ENCODE results near the gene BANF1. TPM values are rescaled to one million over a fixed set of nuclear protein-coding genes. Genes with fewer than 3 reads are reported as not detected.

The BANF1 gene
- total and polyA plus RNA-seq, 2 of the 13 experiments (the other 11 are each of a cell fraction or from before 2014, with no cell fraction given), result 40.5 to 86.5 TPM

DNA sequence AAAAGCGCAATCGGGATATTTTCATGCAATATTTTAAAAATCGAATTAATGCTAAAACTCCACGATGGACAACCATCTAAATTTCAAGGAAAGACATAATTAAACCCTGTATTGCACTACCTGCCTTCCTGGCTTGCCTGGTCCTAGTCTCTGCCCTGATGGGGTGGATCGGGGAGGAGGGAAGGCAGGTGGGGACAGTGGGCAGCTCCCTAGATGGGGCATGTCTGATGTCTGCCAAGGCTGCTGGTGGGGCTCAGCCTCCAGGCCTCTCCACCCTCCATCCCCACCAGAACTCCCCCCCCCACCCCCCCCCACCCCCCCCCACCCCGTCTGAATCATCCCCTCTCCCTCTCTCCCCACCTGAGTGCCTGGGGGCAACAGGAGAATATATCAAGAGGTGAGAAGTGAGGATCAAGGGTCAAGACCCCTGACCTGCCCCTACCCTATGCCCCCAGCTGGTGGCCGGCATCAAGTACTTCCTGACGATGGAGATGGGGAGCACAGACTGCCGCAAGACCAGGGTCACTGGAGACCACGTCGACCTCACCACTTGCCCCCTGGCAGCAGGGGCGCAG, 10.2 kb downstream of the BANF1 start:
- Histone ChIP-seq H3K9ac (ENCODE audit: insufficient read depth, low read depth, low read length) (no peak overlapping the region), H3K9me3 (ENCODE audit: low read length) (no peaks in the 10 kb centered on the region), H3K4me3 (replicated peaks in 1 of 3; ENCODE audit: insufficient read depth in 1 of 3, low read depth in 2 of 3, low read length in 3 of 3) (no peak overlapping the region), H3K4me2 (ENCODE audit: low read depth, low read length) (no peak overlapping the region), H2AFZ (ENCODE audit: low read length) (no peak overlapping the region), H4K20me1 (ENCODE audit: insufficient read depth, low read length) (no peaks in the 10 kb centered on the region), H3K27ac (ENCODE audit: extremely low read length, insufficient read depth, low read length) (no peak overlapping the region), H3K4me1 (ENCODE audit: insufficient read depth, low read length) (peaks cover 6% of the 10 kb centered on the region; the same call in 1 of the 2 replicates), H3K27me3 (ENCODE audit: control insufficient read depth in 1 of 2, insufficient read depth in 2 of 2, low read length in 2 of 2) (peaks cover 9 to 45% of the 10 kb centered on the region in 2 experiments; a peak in 4 of 5 replicates), H3K79me2 (ENCODE audit: insufficient read depth, low read length) (no peaks in the 10 kb centered on the region), H3K36me3 (replicated peaks in 1 of 2; ENCODE audit: control insufficient read depth in 1 of 2, insufficient read depth in 2 of 2, low read length in 2 of 2) (no peaks in the 10 kb centered on the region)
- TF ChIP-seq ZNF33A (CRISPR knock-in tag; IDR thresholded peaks at IDR 0.05; ENCODE audit: borderline replicate concordance) (no peak), ZNF367 (CRISPR knock-in tag; IDR thresholded peaks at IDR 0.05; ENCODE audit: borderline replicate concordance) (no peak), SP2 (CRISPR knock-in tag; IDR thresholded peaks at IDR 0.05) (no peak), HMGA1 (CRISPR knock-in tag; conservative IDR thresholded peaks at IDR 0.05) (no peak), NCOA5 (CRISPR knock-in tag; IDR thresholded peaks at IDR 0.05) (no peak)
- TF ChIP-seq, protein P1, sequence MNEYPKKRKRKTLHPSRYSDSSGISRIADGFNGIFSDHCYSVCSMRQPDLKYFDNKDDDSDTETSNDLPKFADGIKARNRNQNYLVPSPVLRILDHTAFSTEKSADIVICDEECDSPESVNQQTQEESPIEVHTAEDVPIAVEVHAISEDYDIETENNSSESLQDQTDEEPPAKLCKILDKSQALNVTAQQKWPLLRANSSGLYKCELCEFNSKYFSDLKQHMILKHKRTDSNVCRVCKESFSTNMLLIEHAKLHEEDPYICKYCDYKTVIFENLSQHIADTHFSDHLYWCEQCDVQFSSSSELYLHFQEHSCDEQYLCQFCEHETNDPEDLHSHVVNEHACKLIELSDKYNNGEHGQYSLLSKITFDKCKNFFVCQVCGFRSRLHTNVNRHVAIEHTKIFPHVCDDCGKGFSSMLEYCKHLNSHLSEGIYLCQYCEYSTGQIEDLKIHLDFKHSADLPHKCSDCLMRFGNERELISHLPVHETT (CRISPR knock-in tag; conservative IDR thresholded peaks at IDR 0.05), result no peak
- TF ChIP-seq, protein P2, sequence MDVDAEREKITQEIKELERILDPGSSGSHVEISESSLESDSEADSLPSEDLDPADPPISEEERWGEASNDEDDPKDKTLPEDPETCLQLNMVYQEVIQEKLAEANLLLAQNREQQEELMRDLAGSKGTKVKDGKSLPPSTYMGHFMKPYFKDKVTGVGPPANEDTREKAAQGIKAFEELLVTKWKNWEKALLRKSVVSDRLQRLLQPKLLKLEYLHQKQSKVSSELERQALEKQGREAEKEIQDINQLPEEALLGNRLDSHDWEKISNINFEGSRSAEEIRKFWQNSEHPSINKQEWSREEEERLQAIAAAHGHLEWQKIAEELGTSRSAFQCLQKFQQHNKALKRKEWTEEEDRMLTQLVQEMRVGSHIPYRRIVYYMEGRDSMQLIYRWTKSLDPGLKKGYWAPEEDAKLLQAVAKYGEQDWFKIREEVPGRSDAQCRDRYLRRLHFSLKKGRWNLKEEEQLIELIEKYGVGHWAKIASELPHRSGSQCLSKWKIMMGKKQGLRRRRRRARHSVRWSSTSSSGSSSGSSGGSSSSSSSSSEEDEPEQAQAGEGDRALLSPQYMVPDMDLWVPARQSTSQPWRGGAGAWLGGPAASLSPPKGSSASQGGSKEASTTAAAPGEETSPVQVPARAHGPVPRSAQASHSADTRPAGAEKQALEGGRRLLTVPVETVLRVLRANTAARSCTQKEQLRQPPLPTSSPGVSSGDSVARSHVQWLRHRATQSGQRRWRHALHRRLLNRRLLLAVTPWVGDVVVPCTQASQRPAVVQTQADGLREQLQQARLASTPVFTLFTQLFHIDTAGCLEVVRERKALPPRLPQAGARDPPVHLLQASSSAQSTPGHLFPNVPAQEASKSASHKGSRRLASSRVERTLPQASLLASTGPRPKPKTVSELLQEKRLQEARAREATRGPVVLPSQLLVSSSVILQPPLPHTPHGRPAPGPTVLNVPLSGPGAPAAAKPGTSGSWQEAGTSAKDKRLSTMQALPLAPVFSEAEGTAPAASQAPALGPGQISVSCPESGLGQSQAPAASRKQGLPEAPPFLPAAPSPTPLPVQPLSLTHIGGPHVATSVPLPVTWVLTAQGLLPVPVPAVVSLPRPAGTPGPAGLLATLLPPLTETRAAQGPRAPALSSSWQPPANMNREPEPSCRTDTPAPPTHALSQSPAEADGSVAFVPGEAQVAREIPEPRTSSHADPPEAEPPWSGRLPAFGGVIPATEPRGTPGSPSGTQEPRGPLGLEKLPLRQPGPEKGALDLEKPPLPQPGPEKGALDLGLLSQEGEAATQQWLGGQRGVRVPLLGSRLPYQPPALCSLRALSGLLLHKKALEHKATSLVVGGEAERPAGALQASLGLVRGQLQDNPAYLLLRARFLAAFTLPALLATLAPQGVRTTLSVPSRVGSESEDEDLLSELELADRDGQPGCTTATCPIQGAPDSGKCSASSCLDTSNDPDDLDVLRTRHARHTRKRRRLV (CRISPR knock-in tag; IDR thresholded peaks at IDR 0.05), result no peak
- TF ChIP-seq, protein P3, sequence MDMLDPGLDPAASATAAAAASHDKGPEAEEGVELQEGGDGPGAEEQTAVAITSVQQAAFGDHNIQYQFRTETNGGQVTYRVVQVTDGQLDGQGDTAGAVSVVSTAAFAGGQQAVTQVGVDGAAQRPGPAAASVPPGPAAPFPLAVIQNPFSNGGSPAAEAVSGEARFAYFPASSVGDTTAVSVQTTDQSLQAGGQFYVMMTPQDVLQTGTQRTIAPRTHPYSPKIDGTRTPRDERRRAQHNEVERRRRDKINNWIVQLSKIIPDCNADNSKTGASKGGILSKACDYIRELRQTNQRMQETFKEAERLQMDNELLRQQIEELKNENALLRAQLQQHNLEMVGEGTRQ (IDR thresholded peaks at IDR 0.05; ENCODE audit: low read depth, low read length), result no peak
- TF ChIP-seq, protein P3 (CRISPR knock-in tag; IDR thresholded peaks at IDR 0.05; ENCODE audit: borderline replicate concordance), result no peak
- TF ChIP-seq, protein P4, sequence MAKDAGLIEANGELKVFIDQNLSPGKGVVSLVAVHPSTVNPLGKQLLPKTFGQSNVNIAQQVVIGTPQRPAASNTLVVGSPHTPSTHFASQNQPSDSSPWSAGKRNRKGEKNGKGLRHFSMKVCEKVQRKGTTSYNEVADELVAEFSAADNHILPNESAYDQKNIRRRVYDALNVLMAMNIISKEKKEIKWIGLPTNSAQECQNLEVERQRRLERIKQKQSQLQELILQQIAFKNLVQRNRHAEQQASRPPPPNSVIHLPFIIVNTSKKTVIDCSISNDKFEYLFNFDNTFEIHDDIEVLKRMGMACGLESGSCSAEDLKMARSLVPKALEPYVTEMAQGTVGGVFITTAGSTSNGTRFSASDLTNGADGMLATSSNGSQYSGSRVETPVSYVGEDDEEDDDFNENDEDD (CRISPR knock-in tag; IDR thresholded peaks at IDR 0.05; ENCODE audit: borderline replicate concordance), result no peak
- WGBS (ENCODE audit: low lambda C conversion rate), result 52% methylated on average over 6 of the region's 12 CpGs
- DNase-seq (ENCODE audit: low spot score) (no peak), FAIRE-seq (no peak), ATAC-seq (no peak)
- no TSS peak for BruUV-seq (replicated peaks)
- CTCF ChIA-PET (ENCODE audit: low intra/inter-chr PET ratio, low total read pairs), result no interaction called here
- POLR2A ChIA-PET, result interaction anchor here (1.2 kb wide), 1 partner anchor 10 kb away, joined by 3 read pairs; the partner anchor contains the start of genes BANF1 and EIF1AD
- in situ Hi-C loops (cut with HindIII; ENCODE audit: extremely low pct_ligation_motif_present, low pct_unique_long_range_greater_than_20kb) (no loop called here), intact Hi-C loops (cut with micrococcal nuclease; ENCODE audit: unreplicated experiment) (no loop called here)

Measured in HepG2 (cell line).